ENCODE data around the gene CNGA4. TPM values are rescaled to one million over a fixed set of nuclear protein-coding genes. Genes with fewer than 3 reads are reported as not detected.

CNGA4 gene
- total RNA-seq, 4 donors from 2014 or later: 0.14 TPM; not detected in 3

DNA sequence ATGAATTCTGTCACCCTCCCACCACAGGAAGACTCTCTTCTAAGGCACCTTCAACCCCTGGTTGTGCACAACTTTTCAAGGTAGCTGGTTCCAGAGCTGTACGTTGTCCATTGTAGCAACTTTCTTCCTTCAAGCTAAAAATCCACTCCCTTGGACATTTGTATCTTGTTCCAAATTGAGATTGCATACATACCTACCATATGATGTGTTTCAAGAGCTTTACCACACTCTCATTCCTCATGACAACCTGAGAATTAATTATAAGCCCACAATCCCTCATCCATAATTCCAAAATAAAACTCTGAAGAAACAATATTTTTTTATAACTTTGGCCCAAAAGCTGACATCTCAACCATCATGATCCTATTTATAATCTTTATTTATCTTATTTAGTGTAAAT, 36.8 kb upstream of the CNGA4 start:
- DNase-seq: no peak
- TF ChIP-seq EP300 (IDR thresholded peaks at IDR 0.05; ENCODE audit: low read depth): no peak
- no peak for TF ChIP-seq POLR2A (IDR thresholded peaks at IDR 0.05)
- TF ChIP-seq POLR2AphosphoS5 (IDR thresholded peaks at IDR 0.05): no peak
- WGBS, 2 donors (ENCODE audit: low coverage in 1 of 2): 91 to 100% methylated on average over 1 of the region's 1 CpG
- Histone ChIP-seq H3K27ac (no peak overlapping the region), H3K36me3 (peaks cover 0 to 12% (median 2%) of the 10 kb centered on the region in 4 donors), H3K4me1 (no peaks in the 10 kb centered on the region), H3K27me3 (no peaks in the 10 kb centered on the region), H3K4me3 (no peak overlapping the region), H3K9me3 (no peaks in the 10 kb centered on the region)
- in situ Hi-C loops (cut with MboI; ENCODE audit: low pct_ligation_motif_present in 1 of 4, low pct_unique_long_range_greater_than_20kb in 1 of 4, low sequenced_read_pairs in 3 of 4): no loop called here
- intact Hi-C loops (cut with DNase I; ENCODE audit: low total_unique reads): no loop called here

DNA sequence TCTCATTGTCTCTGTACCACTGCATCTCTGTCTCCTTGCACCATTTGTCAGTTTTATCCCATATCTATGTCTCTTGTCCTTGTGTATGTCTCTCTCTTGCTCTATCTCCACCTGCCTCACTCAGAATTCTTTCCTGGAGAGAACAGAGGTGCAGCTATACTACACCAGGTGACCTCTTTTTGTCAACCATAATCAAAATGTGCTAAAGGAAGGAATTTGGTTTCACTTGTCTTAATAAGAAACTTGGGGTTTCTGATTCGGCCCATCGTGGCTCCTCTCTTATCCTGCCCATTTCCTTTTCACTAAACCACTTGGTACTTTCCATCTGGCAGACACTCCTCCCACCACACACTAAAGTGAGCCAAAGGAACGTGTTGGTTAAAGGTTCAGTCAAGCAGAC, 35.6 kb upstream of the CNGA4 start:
- WGBS, 2 donors (ENCODE audit: low coverage in 1 of 2): 47 to 83% methylated on average over 3 of the region's 3 CpGs
- DNase-seq: no peak
- in situ Hi-C loops (cut with MboI; ENCODE audit: low pct_ligation_motif_present in 1 of 4, low pct_unique_long_range_greater_than_20kb in 1 of 4, low sequenced_read_pairs in 3 of 4): no loop called here
- peaks cover 0 to 12% (median 2%) of the 10 kb centered on the region in 4 donors for H3K36me3 ChIP-seq
- intact Hi-C loops (cut with DNase I; ENCODE audit: low total_unique reads): no loop called here
- no peaks in the 10 kb centered on the region for H3K4me1 ChIP-seq
- H3K9me3 ChIP-seq: no peaks in the 10 kb centered on the region
- TF ChIP-seq POLR2AphosphoS5 (IDR thresholded peaks at IDR 0.05) (no peak), POLR2A (IDR thresholded peaks at IDR 0.05) (no peak), EP300 (IDR thresholded peaks at IDR 0.05; ENCODE audit: low read depth) (no peak)
- TF ChIP-seq, protein P1, sequence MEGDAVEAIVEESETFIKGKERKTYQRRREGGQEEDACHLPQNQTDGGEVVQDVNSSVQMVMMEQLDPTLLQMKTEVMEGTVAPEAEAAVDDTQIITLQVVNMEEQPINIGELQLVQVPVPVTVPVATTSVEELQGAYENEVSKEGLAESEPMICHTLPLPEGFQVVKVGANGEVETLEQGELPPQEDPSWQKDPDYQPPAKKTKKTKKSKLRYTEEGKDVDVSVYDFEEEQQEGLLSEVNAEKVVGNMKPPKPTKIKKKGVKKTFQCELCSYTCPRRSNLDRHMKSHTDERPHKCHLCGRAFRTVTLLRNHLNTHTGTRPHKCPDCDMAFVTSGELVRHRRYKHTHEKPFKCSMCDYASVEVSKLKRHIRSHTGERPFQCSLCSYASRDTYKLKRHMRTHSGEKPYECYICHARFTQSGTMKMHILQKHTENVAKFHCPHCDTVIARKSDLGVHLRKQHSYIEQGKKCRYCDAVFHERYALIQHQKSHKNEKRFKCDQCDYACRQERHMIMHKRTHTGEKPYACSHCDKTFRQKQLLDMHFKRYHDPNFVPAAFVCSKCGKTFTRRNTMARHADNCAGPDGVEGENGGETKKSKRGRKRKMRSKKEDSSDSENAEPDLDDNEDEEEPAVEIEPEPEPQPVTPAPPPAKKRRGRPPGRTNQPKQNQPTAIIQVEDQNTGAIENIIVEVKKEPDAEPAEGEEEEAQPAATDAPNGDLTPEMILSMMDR (IDR thresholded peaks at IDR 0.05): no peak
- no peak overlapping the region for H3K27ac ChIP-seq
- H3K4me3 ChIP-seq: no peak overlapping the region
- H3K27me3 ChIP-seq: no peaks in the 10 kb centered on the region

DNA sequence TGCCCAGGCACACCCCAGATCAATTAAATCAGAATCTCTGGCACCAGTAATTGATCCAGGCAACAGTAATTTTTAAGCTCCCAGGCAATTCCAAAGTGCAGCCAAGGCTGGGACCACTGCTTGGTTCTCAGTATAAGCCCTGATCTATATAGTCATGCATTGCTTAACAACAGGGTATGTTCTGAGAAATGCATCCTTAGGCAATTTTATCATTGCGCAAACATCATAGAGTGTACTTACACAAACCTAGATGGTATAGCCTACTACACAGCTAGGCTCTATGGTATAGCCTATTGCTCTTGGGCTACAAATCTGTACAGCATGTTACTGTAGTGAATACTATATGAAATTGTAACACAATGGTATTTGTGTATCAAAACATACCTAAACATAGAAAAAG, 34.2 kb upstream of the CNGA4 start:
- DNase-seq: no peak
- H3K27ac ChIP-seq: no peak overlapping the region
- H3K27me3 ChIP-seq: no peaks in the 10 kb centered on the region
- in situ Hi-C loops (cut with MboI; ENCODE audit: low pct_ligation_motif_present in 1 of 4, low pct_unique_long_range_greater_than_20kb in 1 of 4, low sequenced_read_pairs in 3 of 4): no loop called here
- intact Hi-C loops (cut with DNase I; ENCODE audit: low total_unique reads): no loop called here
- no peaks in the 10 kb centered on the region for H3K4me1 ChIP-seq
- peaks cover 0 to 20% (median 2%) of the 10 kb centered on the region in 4 donors for H3K36me3 ChIP-seq
- 96 to 100% methylated on average over 1 of the region's 1 CpG for WGBS, 2 donors (ENCODE audit: low coverage in 1 of 2)
- no peak for TF ChIP-seq POLR2A (IDR thresholded peaks at IDR 0.05)
- TF ChIP-seq EP300 (IDR thresholded peaks at IDR 0.05; ENCODE audit: low read depth): no peak
- no peak for TF ChIP-seq POLR2AphosphoS5 (IDR thresholded peaks at IDR 0.05)
- TF ChIP-seq, protein P1 (IDR thresholded peaks at IDR 0.05): no peak
- H3K9me3 ChIP-seq: no peaks in the 10 kb centered on the region
- no peak overlapping the region for H3K4me3 ChIP-seq

DNA sequence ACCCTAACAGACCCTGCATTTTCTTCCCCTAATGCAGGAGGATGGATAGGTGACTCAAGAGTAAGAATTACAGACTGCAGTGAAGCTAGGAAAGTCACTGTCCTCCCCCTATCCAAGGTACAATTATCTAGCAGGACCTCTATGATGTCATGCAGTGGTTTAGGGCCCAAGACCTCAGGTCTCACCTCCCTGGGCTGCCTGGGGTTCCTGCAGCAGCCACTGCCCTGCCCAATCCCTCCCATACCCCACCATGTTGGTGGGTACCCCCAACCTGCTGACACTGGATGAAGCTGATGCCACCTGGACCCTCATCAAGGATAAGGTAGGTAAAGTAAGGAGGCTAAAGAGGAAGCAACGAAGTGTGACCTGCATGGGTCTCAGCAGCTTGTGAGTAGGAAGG, 33.5 kb upstream of the CNGA4 start, which contains the start of gene C11orf42:
TSS of gene C11orf42 (plus strand) at position 192 of the 400 bp plus-strand sequence. CDS start at position 251, 59 bp downstream.
- no peaks in the 10 kb centered on the region for H3K4me1 ChIP-seq
- H3K27ac ChIP-seq: no peak within 1 kb of the TSS
- TF ChIP-seq EP300 (IDR thresholded peaks at IDR 0.05; ENCODE audit: low read depth) (no peak), POLR2A (IDR thresholded peaks at IDR 0.05) (no peak)
- H3K36me3 ChIP-seq: peaks cover 0 to 27% (median 4%) of the 10 kb centered on the region in 4 donors
- intact Hi-C loops (cut with DNase I; ENCODE audit: low total_unique reads) (no loop called here), in situ Hi-C loops (cut with MboI; ENCODE audit: low pct_ligation_motif_present in 1 of 4, low pct_unique_long_range_greater_than_20kb in 1 of 4, low sequenced_read_pairs in 3 of 4) (no loop called here)
- H3K4me3 ChIP-seq: no peak within 1 kb of the TSS
- no peaks in the 10 kb centered on the region for H3K9me3 ChIP-seq
- 89% methylated on average over 1 of the region's 1 CpG; no CpG with 5 or more reads in 1 of the 2 donors for WGBS, 2 donors (ENCODE audit: low coverage in 1 of 2)
- no peaks in the 10 kb centered on the region for H3K27me3 ChIP-seq
- no peak for DNase-seq

DNA sequence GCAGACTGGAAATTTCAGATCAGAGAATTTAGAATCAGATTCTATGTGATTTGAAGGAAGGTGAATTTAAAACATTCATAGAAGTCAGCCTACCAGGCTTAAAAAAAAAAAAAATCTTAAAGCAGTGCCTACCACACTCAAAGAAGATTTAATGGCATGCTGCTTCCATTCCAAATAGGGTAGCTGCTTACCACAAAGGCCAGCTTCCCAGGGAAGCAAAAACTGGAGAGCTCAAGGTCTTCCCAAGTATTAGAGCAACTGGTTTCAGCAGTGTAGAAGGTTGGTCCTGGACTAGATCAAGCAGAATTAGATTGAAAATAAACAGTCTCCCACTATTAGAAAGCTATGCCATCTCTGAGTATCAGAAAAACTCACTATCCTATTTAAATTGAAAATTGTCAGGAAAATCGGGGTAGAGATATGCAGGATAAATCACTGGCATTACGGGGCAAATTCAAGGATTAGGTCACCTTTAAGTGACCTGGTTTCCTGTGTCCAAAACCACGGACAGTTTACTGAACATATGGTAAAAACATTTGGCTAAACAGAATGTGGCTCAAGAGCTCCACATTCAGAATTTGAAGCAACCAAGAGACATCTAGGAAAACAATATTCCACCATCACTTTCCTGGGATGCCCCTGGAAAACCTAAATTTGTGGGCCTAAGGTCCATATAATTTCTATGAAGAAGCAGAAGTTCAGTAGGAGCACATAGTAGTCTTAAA, 32.3 kb upstream of the CNGA4 start:
- intact Hi-C loops (cut with DNase I; ENCODE audit: low total_unique reads) (no loop called here), in situ Hi-C loops (cut with MboI; ENCODE audit: low pct_ligation_motif_present in 1 of 4, low pct_unique_long_range_greater_than_20kb in 1 of 4, low sequenced_read_pairs in 3 of 4) (no loop called here)
- H3K9me3 ChIP-seq: no peaks in the 10 kb centered on the region
- DNase-seq: no peak
- H3K4me1 ChIP-seq: no peaks in the 10 kb centered on the region
- WGBS, 2 donors (ENCODE audit: low coverage in 1 of 2): 75 to 81% methylated on average over 2 to 3 of the region's 3 CpGs
- peaks cover 0 to 38% (median 10%) of the 10 kb centered on the region in 4 donors for H3K36me3 ChIP-seq
- H3K4me3 ChIP-seq: no peak overlapping the region
- H3K27me3 ChIP-seq: no peaks in the 10 kb centered on the region
- peak overlapping the region in 1 of 4 donors; percentile 21 for H3K27ac ChIP-seq
- no peak for TF ChIP-seq POLR2A (IDR thresholded peaks at IDR 0.05)
- TF ChIP-seq, protein P1 (IDR thresholded peaks at IDR 0.05): no peak
- TF ChIP-seq POLR2AphosphoS5 (IDR thresholded peaks at IDR 0.05): no peak
- TF ChIP-seq EP300 (IDR thresholded peaks at IDR 0.05; ENCODE audit: low read depth): no peak

All from transverse colon (tissue), 4 donors.